GM23338 (cell line): ENCODE measurements around the gene DNAAF5. TPM values are rescaled to one million over a fixed set of nuclear protein-coding genes. Genes with fewer than 3 reads are reported as not detected.

ENCODE experiments used
- ATAC-seq: fragments of 200-7000 bp; cut with Tn5 transposase; 3 replicates; pipeline ENCODE4 v1.9.1; 2020
- DNase-seq: peaks from one replicate; pipeline ENCODE4 v3.0.0-alpha.2; 2015; ENCODE audit warnings: low spot score
- H2AFZ ChIP-seq: fragments of 200-600 bp; sonication (generic); 2 replicates; pipeline ENCODE4 v1.8.0; 2016; ENCODE audit warnings: antibody characterized with exemption, mild to moderate bottlenecking, moderate library complexity
- H3F3A ChIP-seq: fragments of 200-600 bp; sonication (generic); replicated peaks from 2 replicates; pipeline ENCODE4 v1.8.0; 2017; ENCODE audit warnings: antibody characterized with exemption, mixed run types, low read depth
- H3K27ac ChIP-seq: fragments of 200-600 bp; sonication (generic); 2 replicates; pipeline ENCODE4 v1.6.1; 2016; ENCODE audit warnings: low read depth
- H3K27me3 ChIP-seq: fragments of 200-600 bp; sonication (generic); 2 replicates; pipeline ENCODE4 v1.8.0; 2016; ENCODE audit warnings: mild to moderate bottlenecking, mixed run types, moderate library complexity; ENCODE audit not compliant: insufficient read depth
- H3K36me3 ChIP-seq: fragments of 200-600 bp; sonication (generic); 2 replicates; pipeline ENCODE4 v1.8.0; 2016; ENCODE audit warnings: mild to moderate bottlenecking; ENCODE audit not compliant: insufficient read depth
- H3K4me1 ChIP-seq: fragments of 200-600 bp; sonication (generic); 2 replicates; pipeline ENCODE4 v1.8.0; 2016; ENCODE audit warnings: mild to moderate bottlenecking, moderate library complexity; ENCODE audit not compliant: insufficient read depth
- H3K4me2 ChIP-seq: fragments of 200-600 bp; sonication (generic); 2 replicates; pipeline ENCODE4 v1.7.1; 2017; ENCODE audit warnings: mixed run types
- H3K4me3 ChIP-seq: fragments of 200-600 bp; sonication (generic); 2 replicates; pipeline ENCODE4 v1.6.1; 2016; ENCODE audit warnings: mixed run types
- H3K79me2 ChIP-seq: fragments of 200-600 bp; sonication (generic); replicated peaks from 2 replicates; pipeline ENCODE4 v1.8.0; 2017; ENCODE audit warnings: mild to moderate bottlenecking; ENCODE audit not compliant: insufficient read depth
- H3K9me2 ChIP-seq: fragments of 200-600 bp; sonication (generic); 2 replicates; pipeline ENCODE4 v1.8.0; 2017; ENCODE audit not compliant: insufficient read depth
- H4K20me1 ChIP-seq: fragments of 200-600 bp; sonication (generic); replicated peaks from 2 replicates; pipeline ENCODE4 v1.8.0; 2017; ENCODE audit warnings: mild to moderate bottlenecking; ENCODE audit not compliant: insufficient read depth
- H3K27ac Mint-ChIP-seq: 2 replicates; pipeline ENCODE4 v1.8.0; 2020; ENCODE audit warnings: inconsistent platforms, mild to moderate bottlenecking, moderate library complexity, mixed read lengths
- H3K27me3 Mint-ChIP-seq: 3 replicates; pipeline ENCODE4 v1.8.0; 2022; ENCODE audit warnings: low read depth, mild to moderate bottlenecking, moderate library complexity, mixed read lengths, inconsistent platforms; ENCODE audit not compliant: insufficient read depth, poor library complexity
- H3K36me3 Mint-ChIP-seq: 3 replicates; pipeline ENCODE4 v1.8.0; 2021; ENCODE audit warnings: low read depth, mild to moderate bottlenecking, inconsistent platforms, moderate library complexity, mixed read lengths
- H3K4me1 Mint-ChIP-seq: 3 replicates; pipeline ENCODE4 v1.8.0; 2020; ENCODE audit warnings: mild to moderate bottlenecking, inconsistent platforms, mixed read lengths
- H3K4me3 Mint-ChIP-seq: 3 replicates; pipeline ENCODE4 v1.8.0; 2021; ENCODE audit warnings: moderate library complexity, mild to moderate bottlenecking, inconsistent platforms, mixed read lengths
- H3K9me3 Mint-ChIP-seq: 3 replicates; pipeline ENCODE4 v1.8.0; 2020; ENCODE audit warnings: moderate library complexity, mild to moderate bottlenecking, inconsistent platforms, mixed read lengths
- CREB1 ChIP-seq: fragments of 250-450 bp; sonication (Bioruptor Pico); IDR thresholded peaks from 2 replicates; pipeline ENCODE4 v1.5.0; 2020; ENCODE audit warnings: low read depth, mild to moderate bottlenecking, moderate library complexity
- EZH2 ChIP-seq: fragments of 200-600 bp; sonication (generic); IDR thresholded peaks from one replicate; pipeline ENCODE4 v1.8.0; 2017; ENCODE audit warnings: antibody characterized with exemption, mild to moderate bottlenecking, low read depth; ENCODE audit not compliant: unreplicated experiment
- EZH2phosphoT487 ChIP-seq: fragments of 200-600 bp; sonication (generic); IDR thresholded peaks from one replicate; pipeline ENCODE4 v1.8.1; 2018; ENCODE audit warnings: antibody characterized with exemption; ENCODE audit not compliant: unreplicated experiment
- JUNB ChIP-seq: IDR thresholded peaks from one replicate; pipeline ENCODE4 v1.6.1; 2016; ENCODE audit warnings: antibody characterized with exemption; ENCODE audit not compliant: unreplicated experiment
- NANOG ChIP-seq: IDR thresholded peaks from 2 replicates; pipeline ENCODE4 v1.6.1; 2016; ENCODE audit warnings: antibody characterized with exemption, borderline replicate concordance
- POLR2AphosphoS5 ChIP-seq: IDR thresholded peaks from 2 replicates; pipeline ENCODE4 v1.6.1; 2016; ENCODE audit warnings: antibody characterized with exemption, low read depth
- STAT1 ChIP-seq: IDR thresholded peaks from one replicate; pipeline ENCODE4 v1.6.1; 2016; ENCODE audit warnings: antibody characterized with exemption; ENCODE audit not compliant: unreplicated experiment
- ZNF114 ChIP-seq: fragments of 250-450 bp; sonication (Bioruptor Pico); IDR thresholded peaks from 2 replicates; pipeline ENCODE4 v1.5.0; 2020; ENCODE audit warnings: mild to moderate bottlenecking, moderate library complexity
- ZNF331 ChIP-seq: fragments of 250-450 bp; sonication (Bioruptor Pico); IDR thresholded peaks from 2 replicates; pipeline ENCODE4 v1.5.0; 2020; ENCODE audit warnings: low read depth, mild to moderate bottlenecking, moderate library complexity
- polyA plus RNA-seq: library from polyadenylated mRNA; unstranded; fragments of >200 nt; fragmentation: Nextera tagmentation; extraction: Ambion mirVana; gene quantifications from 2 replicates; pipeline ENCODE4 v1.2.1, GENCODE V29; 2016
- total RNA-seq: library from RNA; depleted of rRNA; stranded (reverse); fragments of >200 nt; shearing (Covaris generic); gene quantifications from 2 replicates; pipeline ENCODE4 v1.2.3, GENCODE V29; 2014
- TF ChIP-seq, protein P1 (sequence below): IDR thresholded peaks from one replicate; pipeline ENCODE4 v1.6.1; 2018; ENCODE audit warnings: antibody characterized with exemption; ENCODE audit not compliant: unreplicated experiment
- TF ChIP-seq, protein P2 (sequence below), 2 experiments: fragments of 200-600 bp in 1 of 2; sonication (generic) in 1 of 2; conservative IDR thresholded peaks; 2 replicates each; pipeline versions ENCODE4 v1.5.1 to v1.6.1; 2016 to 2017; ENCODE audit warnings: antibody characterized with exemption in 2 of 2, low read depth in 2 of 2, mild to moderate bottlenecking in 2 of 2, moderate library complexity in 1 of 2
- TF ChIP-seq, protein P3 (sequence below): IDR thresholded peaks from 2 replicates; pipeline ENCODE4 v1.6.1; 2016; ENCODE audit warnings: antibody characterized with exemption
- TF ChIP-seq, protein P4 (sequence below): fragments of 250-450 bp; sonication (Bioruptor Pico); IDR thresholded peaks from 2 replicates; pipeline ENCODE4 v1.5.0; 2020; ENCODE audit warnings: mild to moderate bottlenecking, moderate library complexity

Gene DNAAF5
- total and polyA plus RNA-seq, 2 experiments from 2014 or later: 20.4 to 86.7 TPM

DNA sequence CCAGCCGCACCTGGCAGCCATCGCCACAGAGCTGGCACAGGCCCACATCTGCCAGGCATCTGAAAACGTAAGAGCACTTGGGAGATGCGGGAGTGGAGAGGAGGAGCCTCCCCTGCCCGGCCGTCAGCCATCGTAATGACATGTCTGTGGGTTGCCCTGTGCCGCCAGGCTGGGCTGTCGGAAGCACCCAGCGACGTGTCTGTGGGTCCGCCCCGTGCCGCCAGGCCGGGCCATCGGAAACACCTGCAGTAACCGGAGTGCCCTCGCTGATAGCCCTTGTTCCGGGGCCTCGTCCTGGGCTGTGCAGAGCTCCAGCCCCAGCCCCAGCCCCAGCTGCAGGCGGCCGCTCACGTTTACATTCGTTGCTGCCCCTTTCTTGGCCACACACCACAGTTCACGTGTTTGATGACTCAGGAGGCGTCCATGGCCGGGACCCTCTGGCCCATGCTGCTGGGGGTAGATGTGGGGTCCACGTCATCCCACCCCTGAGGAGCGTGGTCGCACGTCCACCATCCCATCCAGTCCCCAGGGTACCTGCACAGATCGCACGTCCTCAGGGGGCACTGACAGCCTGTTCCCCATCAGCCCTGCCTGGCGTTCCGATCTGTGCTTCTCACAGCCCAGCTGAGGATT lies 30.5 kb downstream of the DNAAF5 start:
- no peaks in the 10 kb centered on the region for H3K27me3 Mint-ChIP-seq
- no peaks in the 10 kb centered on the region for H3K27me3 ChIP-seq
- no peaks in the 10 kb centered on the region for H3F3A ChIP-seq
- H3K4me3 ChIP-seq: no peak overlapping the region
- DNase-seq (no peak), ATAC-seq (no peak)
- no peaks in the 10 kb centered on the region; the same call in none of the 2 replicates for H4K20me1 ChIP-seq
- no peak overlapping the region for H2AFZ ChIP-seq
- no peaks in the 10 kb centered on the region for H3K9me2 ChIP-seq
- H3K4me3 Mint-ChIP-seq: no peak overlapping the region
- no peaks in the 10 kb centered on the region for H3K4me1 ChIP-seq
- no peaks in the 10 kb centered on the region; the same call in 2 of the 3 replicates for H3K4me1 Mint-ChIP-seq
- H3K36me3 ChIP-seq: peaks cover 20% of the 10 kb centered on the region; the same call in 1 of the 2 replicates
- H3K4me2 ChIP-seq: no peak overlapping the region
- no peak overlapping the region for H3K27ac Mint-ChIP-seq
- H3K79me2 ChIP-seq: no peaks in the 10 kb centered on the region
- H3K9me3 Mint-ChIP-seq: no peaks in the 10 kb centered on the region; the same call in 2 of the 3 replicates
- TF ChIP-seq ZNF331: no peak
- no peak for TF ChIP-seq JUNB
- TF ChIP-seq EZH2phosphoT487: no peak
- TF ChIP-seq, protein P1, sequence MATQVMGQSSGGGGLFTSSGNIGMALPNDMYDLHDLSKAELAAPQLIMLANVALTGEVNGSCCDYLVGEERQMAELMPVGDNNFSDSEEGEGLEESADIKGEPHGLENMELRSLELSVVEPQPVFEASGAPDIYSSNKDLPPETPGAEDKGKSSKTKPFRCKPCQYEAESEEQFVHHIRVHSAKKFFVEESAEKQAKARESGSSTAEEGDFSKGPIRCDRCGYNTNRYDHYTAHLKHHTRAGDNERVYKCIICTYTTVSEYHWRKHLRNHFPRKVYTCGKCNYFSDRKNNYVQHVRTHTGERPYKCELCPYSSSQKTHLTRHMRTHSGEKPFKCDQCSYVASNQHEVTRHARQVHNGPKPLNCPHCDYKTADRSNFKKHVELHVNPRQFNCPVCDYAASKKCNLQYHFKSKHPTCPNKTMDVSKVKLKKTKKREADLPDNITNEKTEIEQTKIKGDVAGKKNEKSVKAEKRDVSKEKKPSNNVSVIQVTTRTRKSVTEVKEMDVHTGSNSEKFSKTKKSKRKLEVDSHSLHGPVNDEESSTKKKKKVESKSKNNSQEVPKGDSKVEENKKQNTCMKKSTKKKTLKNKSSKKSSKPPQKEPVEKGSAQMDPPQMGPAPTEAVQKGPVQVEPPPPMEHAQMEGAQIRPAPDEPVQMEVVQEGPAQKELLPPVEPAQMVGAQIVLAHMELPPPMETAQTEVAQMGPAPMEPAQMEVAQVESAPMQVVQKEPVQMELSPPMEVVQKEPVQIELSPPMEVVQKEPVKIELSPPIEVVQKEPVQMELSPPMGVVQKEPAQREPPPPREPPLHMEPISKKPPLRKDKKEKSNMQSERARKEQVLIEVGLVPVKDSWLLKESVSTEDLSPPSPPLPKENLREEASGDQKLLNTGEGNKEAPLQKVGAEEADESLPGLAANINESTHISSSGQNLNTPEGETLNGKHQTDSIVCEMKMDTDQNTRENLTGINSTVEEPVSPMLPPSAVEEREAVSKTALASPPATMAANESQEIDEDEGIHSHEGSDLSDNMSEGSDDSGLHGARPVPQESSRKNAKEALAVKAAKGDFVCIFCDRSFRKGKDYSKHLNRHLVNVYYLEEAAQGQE: no peak
- TF ChIP-seq, protein P2, sequence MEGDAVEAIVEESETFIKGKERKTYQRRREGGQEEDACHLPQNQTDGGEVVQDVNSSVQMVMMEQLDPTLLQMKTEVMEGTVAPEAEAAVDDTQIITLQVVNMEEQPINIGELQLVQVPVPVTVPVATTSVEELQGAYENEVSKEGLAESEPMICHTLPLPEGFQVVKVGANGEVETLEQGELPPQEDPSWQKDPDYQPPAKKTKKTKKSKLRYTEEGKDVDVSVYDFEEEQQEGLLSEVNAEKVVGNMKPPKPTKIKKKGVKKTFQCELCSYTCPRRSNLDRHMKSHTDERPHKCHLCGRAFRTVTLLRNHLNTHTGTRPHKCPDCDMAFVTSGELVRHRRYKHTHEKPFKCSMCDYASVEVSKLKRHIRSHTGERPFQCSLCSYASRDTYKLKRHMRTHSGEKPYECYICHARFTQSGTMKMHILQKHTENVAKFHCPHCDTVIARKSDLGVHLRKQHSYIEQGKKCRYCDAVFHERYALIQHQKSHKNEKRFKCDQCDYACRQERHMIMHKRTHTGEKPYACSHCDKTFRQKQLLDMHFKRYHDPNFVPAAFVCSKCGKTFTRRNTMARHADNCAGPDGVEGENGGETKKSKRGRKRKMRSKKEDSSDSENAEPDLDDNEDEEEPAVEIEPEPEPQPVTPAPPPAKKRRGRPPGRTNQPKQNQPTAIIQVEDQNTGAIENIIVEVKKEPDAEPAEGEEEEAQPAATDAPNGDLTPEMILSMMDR (conservative IDR thresholded peaks at IDR 0.05; ENCODE audit: low read depth in 2 of 2): no peak
- TF ChIP-seq ZNF114: no peak
- TF ChIP-seq STAT1: no peak
- TF ChIP-seq, protein P3, sequence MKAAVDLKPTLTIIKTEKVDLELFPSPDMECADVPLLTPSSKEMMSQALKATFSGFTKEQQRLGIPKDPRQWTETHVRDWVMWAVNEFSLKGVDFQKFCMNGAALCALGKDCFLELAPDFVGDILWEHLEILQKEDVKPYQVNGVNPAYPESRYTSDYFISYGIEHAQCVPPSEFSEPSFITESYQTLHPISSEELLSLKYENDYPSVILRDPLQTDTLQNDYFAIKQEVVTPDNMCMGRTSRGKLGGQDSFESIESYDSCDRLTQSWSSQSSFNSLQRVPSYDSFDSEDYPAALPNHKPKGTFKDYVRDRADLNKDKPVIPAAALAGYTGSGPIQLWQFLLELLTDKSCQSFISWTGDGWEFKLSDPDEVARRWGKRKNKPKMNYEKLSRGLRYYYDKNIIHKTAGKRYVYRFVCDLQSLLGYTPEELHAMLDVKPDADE: no peak
- no peak for TF ChIP-seq EZH2
- TF ChIP-seq, protein P4, sequence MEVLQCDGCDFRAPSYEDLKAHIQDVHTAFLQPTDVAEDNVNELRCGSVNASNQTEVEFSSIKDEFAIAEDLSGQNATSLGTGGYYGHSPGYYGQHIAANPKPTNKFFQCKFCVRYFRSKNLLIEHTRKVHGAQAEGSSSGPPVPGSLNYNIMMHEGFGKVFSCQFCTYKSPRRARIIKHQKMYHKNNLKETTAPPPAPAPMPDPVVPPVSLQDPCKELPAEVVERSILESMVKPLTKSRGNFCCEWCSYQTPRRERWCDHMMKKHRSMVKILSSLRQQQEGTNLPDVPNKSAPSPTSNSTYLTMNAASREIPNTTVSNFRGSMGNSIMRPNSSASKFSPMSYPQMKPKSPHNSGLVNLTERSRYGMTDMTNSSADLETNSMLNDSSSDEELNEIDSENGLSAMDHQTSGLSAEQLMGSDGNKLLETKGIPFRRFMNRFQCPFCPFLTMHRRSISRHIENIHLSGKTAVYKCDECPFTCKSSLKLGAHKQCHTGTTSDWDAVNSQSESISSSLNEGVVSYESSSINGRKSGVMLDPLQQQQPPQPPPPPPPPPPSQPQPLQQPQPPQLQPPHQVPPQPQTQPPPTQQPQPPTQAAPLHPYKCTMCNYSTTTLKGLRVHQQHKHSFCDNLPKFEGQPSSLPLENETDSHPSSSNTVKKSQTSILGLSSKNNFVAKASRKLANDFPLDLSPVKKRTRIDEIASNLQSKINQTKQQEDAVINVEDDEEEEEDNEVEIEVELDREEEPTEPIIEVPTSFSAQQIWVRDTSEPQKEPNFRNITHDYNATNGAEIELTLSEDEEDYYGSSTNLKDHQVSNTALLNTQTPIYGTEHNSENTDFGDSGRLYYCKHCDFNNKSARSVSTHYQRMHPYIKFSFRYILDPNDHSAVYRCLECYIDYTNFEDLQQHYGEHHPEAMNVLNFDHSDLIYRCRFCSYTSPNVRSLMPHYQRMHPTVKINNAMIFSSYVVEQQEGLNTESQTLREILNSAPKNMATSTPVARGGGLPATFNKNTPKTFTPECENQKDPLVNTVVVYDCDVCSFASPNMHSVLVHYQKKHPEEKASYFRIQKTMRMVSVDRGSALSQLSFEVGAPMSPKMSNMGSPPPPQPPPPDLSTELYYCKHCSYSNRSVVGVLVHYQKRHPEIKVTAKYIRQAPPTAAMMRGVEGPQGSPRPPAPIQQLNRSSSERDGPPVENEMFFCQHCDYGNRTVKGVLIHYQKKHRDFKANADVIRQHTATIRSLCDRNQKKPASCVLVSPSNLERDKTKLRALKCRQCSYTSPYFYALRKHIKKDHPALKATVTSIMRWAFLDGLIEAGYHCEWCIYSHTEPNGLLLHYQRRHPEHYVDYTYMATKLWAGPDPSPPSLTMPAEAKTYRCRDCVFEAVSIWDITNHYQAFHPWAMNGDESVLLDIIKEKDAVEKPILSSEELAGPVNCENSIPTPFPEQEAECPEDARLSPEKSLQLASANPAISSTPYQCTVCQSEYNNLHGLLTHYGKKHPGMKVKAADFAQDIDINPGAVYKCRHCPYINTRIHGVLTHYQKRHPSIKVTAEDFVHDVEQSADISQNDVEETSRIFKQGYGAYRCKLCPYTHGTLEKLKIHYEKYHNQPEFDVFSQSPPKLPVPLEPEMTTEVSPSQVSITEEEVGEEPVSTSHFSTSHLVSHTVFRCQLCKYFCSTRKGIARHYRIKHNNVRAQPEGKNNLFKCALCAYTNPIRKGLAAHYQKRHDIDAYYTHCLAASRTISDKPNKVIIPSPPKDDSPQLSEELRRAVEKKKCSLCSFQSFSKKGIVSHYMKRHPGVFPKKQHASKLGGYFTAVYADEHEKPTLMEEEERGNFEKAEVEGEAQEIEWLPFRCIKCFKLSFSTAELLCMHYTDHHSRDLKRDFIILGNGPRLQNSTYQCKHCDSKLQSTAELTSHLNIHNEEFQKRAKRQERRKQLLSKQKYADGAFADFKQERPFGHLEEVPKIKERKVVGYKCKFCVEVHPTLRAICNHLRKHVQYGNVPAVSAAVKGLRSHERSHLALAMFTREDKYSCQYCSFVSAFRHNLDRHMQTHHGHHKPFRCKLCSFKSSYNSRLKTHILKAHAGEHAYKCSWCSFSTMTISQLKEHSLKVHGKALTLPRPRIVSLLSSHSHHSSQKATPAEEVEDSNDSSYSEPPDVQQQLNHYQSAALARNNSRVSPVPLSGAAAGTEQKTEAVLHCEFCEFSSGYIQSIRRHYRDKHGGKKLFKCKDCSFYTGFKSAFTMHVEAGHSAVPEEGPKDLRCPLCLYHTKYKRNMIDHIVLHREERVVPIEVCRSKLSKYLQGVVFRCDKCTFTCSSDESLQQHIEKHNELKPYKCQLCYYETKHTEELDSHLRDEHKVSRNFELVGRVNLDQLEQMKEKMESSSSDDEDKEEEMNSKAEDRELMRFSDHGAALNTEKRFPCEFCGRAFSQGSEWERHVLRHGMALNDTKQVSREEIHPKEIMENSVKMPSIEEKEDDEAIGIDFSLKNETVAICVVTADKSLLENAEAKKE (CRISPR knock-in tag): no peak
- no peak for TF ChIP-seq CREB1 (CRISPR knock-in tag)
- TF ChIP-seq NANOG: no peak
- no peak for TF ChIP-seq POLR2AphosphoS5
- peaks cover 79% of the 10 kb centered on the region for H3K36me3 Mint-ChIP-seq
- no peak overlapping the region for H3K27ac ChIP-seq
